ENCODE results near the gene KRT25. TPM values are rescaled to one million over a fixed set of nuclear protein-coding genes. Genes with fewer than 3 reads are reported as not detected.

Gene KRT25
- total and polyA plus RNA-seq, 2 of the 4 experiments (the other 2 are of a cell fraction): not detected

DNA sequence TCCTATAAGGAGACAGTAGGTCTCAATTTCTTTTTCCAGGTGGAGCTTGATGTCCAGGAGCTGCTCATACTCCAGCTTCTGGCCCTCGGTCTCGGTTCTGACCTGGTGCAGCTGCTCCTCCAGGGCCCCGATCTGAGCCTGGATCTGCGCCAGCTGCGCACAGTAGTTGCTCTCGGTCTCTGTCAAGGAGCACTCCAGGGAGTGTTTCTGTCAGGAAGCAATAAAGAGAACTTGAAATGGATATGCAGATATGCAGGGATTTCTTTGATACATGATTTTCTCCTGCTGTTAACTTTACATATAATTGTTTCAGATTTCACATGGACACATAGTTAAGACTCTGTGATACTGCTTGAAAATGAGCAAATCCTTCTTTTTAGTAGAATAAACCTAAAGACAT, 4.7 kb downstream of the KRT25 start:
- intact Hi-C loops (cut with micrococcal nuclease): loop anchor here (10.0 kb wide), 1 partner anchor 46 kb away; the partner anchor contains the start of gene KRT24
- ChIA-PET CTCF (no interaction called here), POLR2A (ENCODE audit: unreplicated experiment) (interaction anchor here (0.8 kb wide), 1 partner anchor 938 kb away, joined by 3 read pairs; no protein-coding TSS in a partner anchor)
- ATAC-seq (ENCODE audit: low read depth) (no peak), DNase-seq (no peak)
- Histone ChIP-seq H3K4me1 (ENCODE audit: control insufficient read depth, insufficient read depth, low read length) (no peaks in the 10 kb centered on the region), H3K4me2 (ENCODE audit: low read depth, low read length) (no peak overlapping the region), H3K27me3 (ENCODE audit: control insufficient read depth, insufficient read depth, low read length) (peaks cover 24% of the 10 kb centered on the region), H3K9ac (ENCODE audit: low read depth, low read length) (no peak overlapping the region), H3K79me1 (ENCODE audit: low read depth in 1 of 2, low read length in 2 of 2) (no peaks in the 10 kb centered on the region), H4K20me1 (ENCODE audit: insufficient read depth, low read length) (no peaks in the 10 kb centered on the region), H4K8ac (ENCODE audit: low read depth in 2 of 2, low read length in 2 of 2) (no peak overlapping the region), H2BK20ac (ENCODE audit: low read depth, low read length) (no peak overlapping the region), H3K23ac (ENCODE audit: low read depth, low read length) (no peak overlapping the region), H3K9me1 (ENCODE audit: insufficient read depth, low read length) (no peaks in the 10 kb centered on the region), H3K4me3 (ENCODE audit: insufficient read depth, low read depth, low read length) (no peak overlapping the region), H4K5ac (ENCODE audit: low read depth, low read length) (no peak overlapping the region), H3K9me3 (ENCODE audit: control insufficient read depth, insufficient read depth, low read length) (no peaks in the 10 kb centered on the region), H3K27ac (ENCODE audit: insufficient read depth, low read length) (no peak overlapping the region), H3K4ac (ENCODE audit: low read depth, low read length) (no peak overlapping the region), H3K14ac (replicated peaks; ENCODE audit: low read depth, low read length) (no peak overlapping the region), H4K91ac (ENCODE audit: insufficient read depth, low read depth, low read length) (no peak overlapping the region), H3K18ac (ENCODE audit: low read depth, low read length) (no peak overlapping the region), H2BK5ac (ENCODE audit: low read depth, low read length, poor library complexity, severe bottlenecking) (no peak overlapping the region), H2BK120ac (ENCODE audit: low read depth, low read length) (no peak overlapping the region), H2AFZ (replicated peaks; ENCODE audit: low read length, poor library complexity) (no peak overlapping the region), H2AK9ac (replicated peaks; ENCODE audit: low read depth, low read length, poor library complexity) (no peak overlapping the region), H3K56ac (ENCODE audit: extremely low read depth, insufficient read depth, low read length) (no peak overlapping the region), H2AK5ac (ENCODE audit: low read depth, low read length) (no peak overlapping the region), H2BK15ac (ENCODE audit: low read depth, low read length) (no peak overlapping the region), H3K36me3 (ENCODE audit: control insufficient read depth, insufficient read depth, low read length) (no peaks in the 10 kb centered on the region)
- no TSS peak for BruUV-seq (replicated peaks)
- dilution Hi-C loops (cut with HindIII; ENCODE audit: low sequenced_read_pairs, unreplicated experiment): no loop called here
- WGBS, 2 experiments (ENCODE audit: extremely low coverage in 2 of 2, insufficient read length in 1 of 2): 57% methylated on average over 3 of the region's 6 CpGs; no CpG with 5 or more reads in 1 of the 2 experiments
- in situ Hi-C loops (cut with MboI; ENCODE audit: low sequenced_read_pairs): no loop called here
- no peak for TF ChIP-seq MAFK (IDR thresholded peaks at IDR 0.05; ENCODE audit: low read depth, low read length)
- no peak for TF ChIP-seq NFE2L2 (IDR thresholded peaks at IDR 0.05; ENCODE audit: low read depth, low read length)
- no peak for TF ChIP-seq MXI1 (IDR thresholded peaks at IDR 0.05; ENCODE audit: borderline replicate concordance, low read depth, low read length)
- TF ChIP-seq BHLHE40 (IDR thresholded peaks at IDR 0.05; ENCODE audit: low read depth, low read length): no peak
- no peak for TF ChIP-seq CEBPB (IDR thresholded peaks at IDR 0.05; ENCODE audit: low read depth, low read length)
- no peak for TF ChIP-seq USF2 (IDR thresholded peaks at IDR 0.05; ENCODE audit: low read depth, low read length)
- TF ChIP-seq, protein P1, sequence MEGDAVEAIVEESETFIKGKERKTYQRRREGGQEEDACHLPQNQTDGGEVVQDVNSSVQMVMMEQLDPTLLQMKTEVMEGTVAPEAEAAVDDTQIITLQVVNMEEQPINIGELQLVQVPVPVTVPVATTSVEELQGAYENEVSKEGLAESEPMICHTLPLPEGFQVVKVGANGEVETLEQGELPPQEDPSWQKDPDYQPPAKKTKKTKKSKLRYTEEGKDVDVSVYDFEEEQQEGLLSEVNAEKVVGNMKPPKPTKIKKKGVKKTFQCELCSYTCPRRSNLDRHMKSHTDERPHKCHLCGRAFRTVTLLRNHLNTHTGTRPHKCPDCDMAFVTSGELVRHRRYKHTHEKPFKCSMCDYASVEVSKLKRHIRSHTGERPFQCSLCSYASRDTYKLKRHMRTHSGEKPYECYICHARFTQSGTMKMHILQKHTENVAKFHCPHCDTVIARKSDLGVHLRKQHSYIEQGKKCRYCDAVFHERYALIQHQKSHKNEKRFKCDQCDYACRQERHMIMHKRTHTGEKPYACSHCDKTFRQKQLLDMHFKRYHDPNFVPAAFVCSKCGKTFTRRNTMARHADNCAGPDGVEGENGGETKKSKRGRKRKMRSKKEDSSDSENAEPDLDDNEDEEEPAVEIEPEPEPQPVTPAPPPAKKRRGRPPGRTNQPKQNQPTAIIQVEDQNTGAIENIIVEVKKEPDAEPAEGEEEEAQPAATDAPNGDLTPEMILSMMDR (conservative IDR thresholded peaks at IDR 0.05; ENCODE audit: low read depth, low read length): no peak
- no peak for TF ChIP-seq SMC3 (IDR thresholded peaks at IDR 0.05; ENCODE audit: low read depth, low read length)
- TF ChIP-seq RCOR1 (IDR thresholded peaks at IDR 0.05; ENCODE audit: insufficient replicate concordance, low read length): no peak
- no peak for TF ChIP-seq FOS (IDR thresholded peaks at IDR 0.05; ENCODE audit: low read depth, low read length)
- no peak for TF ChIP-seq RAD21 (IDR thresholded peaks at IDR 0.05; ENCODE audit: low read length)
- TF ChIP-seq MAZ (IDR thresholded peaks at IDR 0.05; ENCODE audit: borderline replicate concordance, low read depth, low read length): no peak
- TF ChIP-seq RFX5 (IDR thresholded peaks at IDR 0.05; ENCODE audit: low read depth, low read length): no peak
- no peak for TF ChIP-seq CHD1 (IDR thresholded peaks at IDR 0.05; ENCODE audit: low read depth, low read length)
- TF ChIP-seq ELK1 (IDR thresholded peaks at IDR 0.05; ENCODE audit: borderline replicate concordance, low read depth, low read length): no peak
- no peak for TF ChIP-seq POLR2A (IDR thresholded peaks at IDR 0.05; ENCODE audit: low read depth, low read length)
